Uterus (tissue), 2 donors: ENCODE results near the gene HEBP1.

ENCODE experiments used
- POLR2A ChIP-seq, 2 donors: fragments of 450-650 bp; IDR thresholded peaks; one replicate each; pipeline ENCODE4 v1.6.1; 2016; ENCODE audit warnings: antibody characterized with exemption in 2 of 2, mild to moderate bottlenecking in 1 of 2, moderate library complexity in 1 of 2
- TF ChIP-seq, protein P1 (sequence below), 4 experiments: fragments of 200-600 bp in 2 of 4; fragments of 450-650 bp in 2 of 4; sonication (generic) in 2 of 4; IDR thresholded peaks; one replicate each; pipeline ENCODE4 v1.5.1; 2016 to 2019; ENCODE audit warnings: antibody characterized with exemption in 4 of 4, mild to moderate bottlenecking in 2 of 4, moderate library complexity in 1 of 4

DNA sequence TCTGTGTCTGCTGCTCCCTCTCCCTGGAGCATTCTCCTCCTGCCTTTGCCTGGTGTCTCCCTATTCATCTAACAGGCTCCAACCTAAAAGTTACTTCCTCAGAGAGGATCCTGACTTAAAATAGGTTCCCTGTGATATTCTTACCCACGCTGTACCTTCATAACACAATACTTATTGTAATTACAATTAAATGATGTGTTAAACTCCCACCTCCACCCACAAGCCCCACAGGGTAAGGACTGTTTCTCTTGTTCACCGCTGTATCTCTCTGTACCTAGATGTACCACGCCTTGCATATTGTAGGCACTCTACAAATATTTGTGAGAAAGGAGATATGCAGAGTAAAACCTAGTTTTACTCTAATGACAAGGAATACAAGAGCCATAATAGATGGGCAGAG lies 5.0 kb downstream of the HEBP1 start:
- TF ChIP-seq, protein P1, sequence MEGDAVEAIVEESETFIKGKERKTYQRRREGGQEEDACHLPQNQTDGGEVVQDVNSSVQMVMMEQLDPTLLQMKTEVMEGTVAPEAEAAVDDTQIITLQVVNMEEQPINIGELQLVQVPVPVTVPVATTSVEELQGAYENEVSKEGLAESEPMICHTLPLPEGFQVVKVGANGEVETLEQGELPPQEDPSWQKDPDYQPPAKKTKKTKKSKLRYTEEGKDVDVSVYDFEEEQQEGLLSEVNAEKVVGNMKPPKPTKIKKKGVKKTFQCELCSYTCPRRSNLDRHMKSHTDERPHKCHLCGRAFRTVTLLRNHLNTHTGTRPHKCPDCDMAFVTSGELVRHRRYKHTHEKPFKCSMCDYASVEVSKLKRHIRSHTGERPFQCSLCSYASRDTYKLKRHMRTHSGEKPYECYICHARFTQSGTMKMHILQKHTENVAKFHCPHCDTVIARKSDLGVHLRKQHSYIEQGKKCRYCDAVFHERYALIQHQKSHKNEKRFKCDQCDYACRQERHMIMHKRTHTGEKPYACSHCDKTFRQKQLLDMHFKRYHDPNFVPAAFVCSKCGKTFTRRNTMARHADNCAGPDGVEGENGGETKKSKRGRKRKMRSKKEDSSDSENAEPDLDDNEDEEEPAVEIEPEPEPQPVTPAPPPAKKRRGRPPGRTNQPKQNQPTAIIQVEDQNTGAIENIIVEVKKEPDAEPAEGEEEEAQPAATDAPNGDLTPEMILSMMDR (IDR thresholded peaks at IDR 0.05), result no peak
- no peak for TF ChIP-seq POLR2A (IDR thresholded peaks at IDR 0.05)
